Tibial nerve (tissue), 4 donors: ENCODE measurements around the gene CD6.

ENCODE experiments used
- CTCF ChIP-seq, 5 experiments: fragments of 200-600 bp in 3 of 5; fragments of 450-650 bp in 2 of 5; sonication (generic) in 3 of 5; IDR thresholded peaks; one replicate each; pipeline ENCODE4 v1.5.1; 2016 to 2019; ENCODE audit warnings: antibody characterized with exemption in 5 of 5, mild to moderate bottlenecking in 3 of 5, moderate library complexity in 2 of 5
- EP300 ChIP-seq, 2 donors: sonication (generic); formaldehyde crosslinking; IDR thresholded peaks; one replicate each; pipeline ENCODE4 v1.6.1; 2017; ENCODE audit warnings: antibody characterized with exemption in 2 of 2, mild to moderate bottlenecking in 1 of 2

- TF ChIP-seq EP300 (IDR thresholded peaks at IDR 0.05) = no peak
- no peak for TF ChIP-seq CTCF (IDR thresholded peaks at IDR 0.05)
These were observed 29.9 kb upstream of the CD6 start for GRCh38 chr11:60941371-60942119.
